ENCODE results near the gene ANGPTL5. TPM values are rescaled to one million over a fixed set of nuclear protein-coding genes. Genes with fewer than 3 reads are reported as not detected.
A peak's percentile ranks its signal among the peaks of the same experiment; 100 is the strongest.
"Not testable (repeated sequence)": the region's sequence is repeated elsewhere in the genome, so short reads cannot be mapped to it uniquely, and the experiment has no call there.

ANGPTL5 gene
- total RNA-seq, 1 donor from 2014 or later: not detected

DNA sequence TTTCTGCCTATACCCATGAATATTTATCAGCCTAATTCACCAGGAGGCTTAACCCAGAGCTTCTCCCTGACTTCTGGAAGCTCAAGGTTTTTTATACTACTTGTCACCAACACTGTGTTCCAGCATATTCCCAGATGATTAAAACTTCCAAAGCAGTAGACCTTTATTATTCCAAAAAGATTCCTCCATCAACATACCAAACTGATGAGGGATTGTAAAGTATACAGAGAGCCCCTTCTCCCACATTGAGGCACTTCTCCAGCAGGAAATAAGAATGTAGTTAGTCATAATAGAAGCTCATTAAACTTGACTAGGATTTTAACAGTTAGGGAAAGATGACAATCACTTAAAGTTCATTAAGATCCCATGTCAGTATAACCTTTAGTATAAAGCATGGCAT is 53.0 kb downstream of the ANGPTL5 start:
- peaks cover 53% of the 10 kb centered on the region for H3K4me1 Mint-ChIP-seq (ENCODE audit: low read depth)

GRCh38 chr11:101862391-101863233 is 53.7 kb downstream of the ANGPTL5 start:
- TF ChIP-seq CTCF (IDR thresholded peaks at IDR 0.05): peak; percentile 83
- Mint-ChIP-seq H3K27me3 (ENCODE audit: low read depth) (no peaks in the 10 kb centered on the region), H3K4me1 (ENCODE audit: low read depth) (peaks cover 50% of the 10 kb centered on the region), H3K4me3 (ENCODE audit: unreplicated experiment) (no peak overlapping the region), H3K27ac (ENCODE audit: unreplicated experiment) (peak overlapping the region; percentile 92), H3K36me3 (ENCODE audit: low read depth) (peaks cover 3% of the 10 kb centered on the region), H3K9me3 (ENCODE audit: low read depth) (peaks cover 9% of the 10 kb centered on the region)
- DNase-seq (ENCODE audit: low spot score): no peak

More for the DNA sequence above, 53.0 kb downstream of the ANGPTL5 start:
- H3K4me3 Mint-ChIP-seq (ENCODE audit: unreplicated experiment): no peak overlapping the region
- H3K27me3 Mint-ChIP-seq (ENCODE audit: low read depth): no peaks in the 10 kb centered on the region
- peak overlapping the region; percentile 92 for H3K27ac Mint-ChIP-seq (ENCODE audit: unreplicated experiment)
- peaks cover 9% of the 10 kb centered on the region for H3K9me3 Mint-ChIP-seq (ENCODE audit: low read depth)
- no peak for DNase-seq (ENCODE audit: low spot score)
- H3K36me3 Mint-ChIP-seq (ENCODE audit: low read depth): peaks cover 3% of the 10 kb centered on the region
- no peak for TF ChIP-seq CTCF (IDR thresholded peaks at IDR 0.05)

DNA sequence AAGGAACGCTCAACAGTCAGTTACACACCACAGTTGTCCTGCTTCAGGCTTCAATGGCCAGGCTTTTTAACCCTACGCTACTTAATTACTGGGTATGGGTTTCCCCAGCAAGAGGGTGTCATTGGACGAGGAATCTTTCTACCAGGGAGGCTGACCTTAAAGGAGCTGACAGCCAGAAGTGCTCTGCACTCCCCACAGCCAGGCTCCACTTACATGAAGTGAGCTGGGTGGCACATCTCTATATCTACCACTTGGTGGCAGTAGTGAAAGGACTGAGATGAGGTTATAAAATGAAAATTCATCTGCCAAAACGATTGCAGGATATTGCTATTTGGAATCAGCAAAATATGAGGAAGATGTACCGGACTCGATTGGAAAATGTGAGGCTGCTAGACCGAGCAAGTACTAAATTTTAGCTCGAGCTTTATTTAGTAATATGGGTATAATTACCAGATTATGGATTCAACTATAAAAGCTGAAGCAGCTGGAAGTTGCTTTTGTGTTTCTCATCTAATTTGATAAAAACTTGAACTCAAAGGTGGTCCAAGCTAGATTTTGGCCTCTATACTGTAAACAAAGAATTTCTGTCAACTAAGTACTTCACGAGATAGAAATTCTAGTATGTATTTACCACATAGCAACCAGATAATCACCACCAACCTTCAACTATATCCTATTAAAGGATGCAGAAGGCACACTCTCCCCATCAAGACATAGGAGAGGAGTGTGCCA is 55.5 kb downstream of the ANGPTL5 start:
- Mint-ChIP-seq H3K4me1 (ENCODE audit: low read depth) (peaks cover 34% of the 10 kb centered on the region), H3K9me3 (ENCODE audit: low read depth) (peaks cover 9% of the 10 kb centered on the region), H3K27ac (ENCODE audit: unreplicated experiment) (no peak overlapping the region), H3K4me3 (ENCODE audit: unreplicated experiment) (no peak overlapping the region), H3K27me3 (ENCODE audit: low read depth) (no peaks in the 10 kb centered on the region), H3K36me3 (ENCODE audit: low read depth) (peaks cover 3% of the 10 kb centered on the region)
- DNase-seq (ENCODE audit: low spot score): no peak
- peak; percentile 90 for TF ChIP-seq CTCF (IDR thresholded peaks at IDR 0.05)

DNA sequence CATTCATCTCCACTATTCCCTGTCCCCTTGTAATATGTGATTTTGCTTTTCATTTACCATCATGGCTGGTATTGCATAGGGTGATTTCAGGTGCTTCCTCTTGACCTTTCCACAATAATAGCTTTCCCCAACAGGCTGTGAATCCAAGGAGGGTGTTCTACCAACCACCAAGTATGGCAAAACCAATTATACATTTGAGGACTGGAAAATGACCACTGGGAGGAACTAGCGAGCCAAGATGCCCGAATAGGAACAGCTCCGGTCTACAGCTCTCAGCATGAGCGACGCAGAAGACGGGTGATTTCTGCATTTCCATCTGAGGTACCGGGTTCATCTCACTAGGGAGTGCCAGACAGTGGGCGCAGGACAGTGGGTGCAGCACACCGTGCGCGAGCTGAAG is 64.1 kb downstream of the ANGPTL5 start:
- peaks cover 19% of the 10 kb centered on the region for H3K9me3 Mint-ChIP-seq (ENCODE audit: low read depth)
- not testable (repeated sequence) for H3K36me3 Mint-ChIP-seq (ENCODE audit: low read depth); H3K4me1 Mint-ChIP-seq (ENCODE audit: low read depth); H3K27ac Mint-ChIP-seq (ENCODE audit: unreplicated experiment); H3K27me3 Mint-ChIP-seq (ENCODE audit: low read depth); H3K4me3 Mint-ChIP-seq (ENCODE audit: unreplicated experiment); DNase-seq (ENCODE audit: low spot score)
- TF ChIP-seq CTCF (IDR thresholded peaks at IDR 0.05): peak; percentile 19

GRCh38 chr11:101848262-101848661 is 68.1 kb downstream of the ANGPTL5 start:
- Mint-ChIP-seq H3K4me3 (ENCODE audit: unreplicated experiment) (no peak overlapping the region), H3K27me3 (ENCODE audit: low read depth) (peaks cover 2% of the 10 kb centered on the region), H3K27ac (ENCODE audit: unreplicated experiment) (no peak overlapping the region), H3K36me3 (ENCODE audit: low read depth) (no peaks in the 10 kb centered on the region), H3K4me1 (ENCODE audit: low read depth) (no peaks in the 10 kb centered on the region), H3K9me3 (ENCODE audit: low read depth) (peaks cover 6% of the 10 kb centered on the region)
- TF ChIP-seq CTCF (IDR thresholded peaks at IDR 0.05): peak; percentile 92
- no peak for DNase-seq (ENCODE audit: low spot score)
